ENCODE results near the gene GDF7. TPM values are rescaled to one million over a fixed set of nuclear protein-coding genes. Genes with fewer than 3 reads are reported as not detected.

The GDF7 gene
- total RNA-seq, 3 donors from 2014 or later (not counting 1 experiment from before 2014, with no cell fraction given) = 0.02 to 0.10 (median 0.05) TPM

GRCh38 chr2:20674974-20675679, 8.2 kb downstream of the GDF7 start:
- no peak overlapping the region for H3K4me3 Mint-ChIP-seq
- H3K9me3 ChIP-seq (ENCODE audit: control insufficient read depth, insufficient read depth, low read length) = no peaks in the 10 kb centered on the region
- intact Hi-C loops (cut with micrococcal nuclease) = no loop called here
- H3K4me1 Mint-ChIP-seq = peaks cover 0 to 5% of the 10 kb centered on the region in 2 donors
- DNase-seq (no peak), ATAC-seq (no peak)
- no peaks in the 10 kb centered on the region for H3K9me3 Mint-ChIP-seq
- H3K4me1 ChIP-seq (ENCODE audit: control insufficient read depth, insufficient read depth, low read length) = peaks cover 23% of the 10 kb centered on the region
- 51% methylated on average over 16 of the region's 16 CpGs for WGBS (ENCODE audit: insufficient coverage)
- H3K36me3 Mint-ChIP-seq = no peaks in the 10 kb centered on the region
- no peak overlapping the region for H3K4me3 ChIP-seq (ENCODE audit: low read length)
- H3K27me3 ChIP-seq (ENCODE audit: control insufficient read depth, insufficient read depth, low read length) = peaks cover 16% of the 10 kb centered on the region
- H3K36me3 ChIP-seq (ENCODE audit: control insufficient read depth, insufficient read depth, low read length) = no peaks in the 10 kb centered on the region
- no peak overlapping the region for H3K27ac ChIP-seq (ENCODE audit: low read length)
- H3K27me3 Mint-ChIP-seq (ENCODE audit: low read depth in 2 of 2) = peaks cover 19 to 27% of the 10 kb centered on the region in 2 donors
- H3K27ac Mint-ChIP-seq = peak overlapping the region in 1 of 2 donors; percentile 34
- no peak for TF ChIP-seq CTCF (IDR thresholded peaks at IDR 0.05)

GRCh38 chr2:20675701-20676352, 8.9 kb downstream of the GDF7 start:
- 66% methylated on average over 6 of the region's 6 CpGs for WGBS (ENCODE audit: insufficient coverage)
- Mint-ChIP-seq H3K4me1 (peaks cover 0 to 5% of the 10 kb centered on the region in 2 donors), H3K27me3 (ENCODE audit: low read depth in 2 of 2) (peaks cover 19 to 27% of the 10 kb centered on the region in 2 donors), H3K9me3 (no peaks in the 10 kb centered on the region), H3K36me3 (no peaks in the 10 kb centered on the region), H3K4me3 (no peak overlapping the region), H3K27ac (no peak overlapping the region)
- ATAC-seq (peak in 2 of 3 donors; percentile 37 to 42), DNase-seq (peak in 1 of 2 donors; percentile 31)
- H3K27ac ChIP-seq (ENCODE audit: low read length) = no peak overlapping the region
- peaks cover 21% of the 10 kb centered on the region for H3K4me1 ChIP-seq (ENCODE audit: control insufficient read depth, insufficient read depth, low read length)
- no peak for TF ChIP-seq CTCF (IDR thresholded peaks at IDR 0.05)
- no peaks in the 10 kb centered on the region for H3K9me3 ChIP-seq (ENCODE audit: control insufficient read depth, insufficient read depth, low read length)
- peaks cover 14% of the 10 kb centered on the region for H3K27me3 ChIP-seq (ENCODE audit: control insufficient read depth, insufficient read depth, low read length)
- no peak overlapping the region for H3K4me3 ChIP-seq (ENCODE audit: low read length)
- intact Hi-C loops (cut with micrococcal nuclease) = no loop called here
- no peaks in the 10 kb centered on the region for H3K36me3 ChIP-seq (ENCODE audit: control insufficient read depth, insufficient read depth, low read length)

- DNase-seq = no peak
- Histone ChIP-seq H3K27ac (ENCODE audit: low read length) (no peak overlapping the region), H3K27me3 (ENCODE audit: control insufficient read depth, insufficient read depth, low read length) (peaks cover 12% of the 10 kb centered on the region), H3K4me3 (ENCODE audit: low read length) (no peak overlapping the region), H3K36me3 (ENCODE audit: control insufficient read depth, insufficient read depth, low read length) (no peaks in the 10 kb centered on the region), H3K4me1 (ENCODE audit: control insufficient read depth, insufficient read depth, low read length) (peaks cover 21% of the 10 kb centered on the region), H3K9me3 (ENCODE audit: control insufficient read depth, insufficient read depth, low read length) (no peaks in the 10 kb centered on the region)
- Mint-ChIP-seq H3K4me3 (no peak overlapping the region), H3K27ac (no peak overlapping the region), H3K27me3 (ENCODE audit: low read depth in 2 of 2) (peaks cover 19 to 21% of the 10 kb centered on the region in 2 donors), H3K36me3 (no peaks in the 10 kb centered on the region), H3K4me1 (peaks cover 0 to 5% of the 10 kb centered on the region in 2 donors), H3K9me3 (no peaks in the 10 kb centered on the region)
- intact Hi-C loops (cut with micrococcal nuclease) = no loop called here
- 79% methylated on average over 12 of the region's 12 CpGs for WGBS (ENCODE audit: insufficient coverage)
- no peak for ATAC-seq
- TF ChIP-seq CTCF (IDR thresholded peaks at IDR 0.05) = no peak
These were observed 9.6 kb downstream of the GDF7 start for GRCh38 chr2:20676353-20677215.

Data from natural killer cell (primary cell).